CD4-positive, CD25-positive, alpha-beta regulatory T cell (primary cell): ENCODE measurements around the gene PSMA8. TPM values are rescaled to one million over a fixed set of nuclear protein-coding genes. Genes with fewer than 3 reads are reported as not detected.
"Not testable (repeated sequence)": the region's sequence is repeated elsewhere in the genome, so short reads cannot be mapped to it uniquely, and the experiment has no call there.

Experiments used
- ATAC-seq, 2 donors: fragments of 150-1000 bp; cut with Tn5 transposase; one replicate each; pipeline ENCODE4 v1.10.0; 2021; ENCODE audit warnings: low read depth in 2 of 2, moderate number of reproducible peaks in 2 of 2, moderate library complexity in 1 of 2
- DNase-seq, 3 donors: peaks; one replicate each; pipeline versions ENCODE4 v3.0.0 to v3.0.0-alpha.2; 2012 to 2022; ENCODE audit warnings: mixed read lengths in 1 of 3
- H3K27ac ChIP-seq: one replicate; pipeline ENCODE4 v1.7.0; 2013; ENCODE audit warnings: mild to moderate bottlenecking, low read length; ENCODE audit not compliant: insufficient read depth, poor library complexity, severe bottlenecking
- H3K27me3 ChIP-seq: one replicate; pipeline ENCODE4 v1.7.0; 2013; ENCODE audit warnings: low read length; ENCODE audit not compliant: control insufficient read depth, insufficient read depth
- H3K36me3 ChIP-seq: one replicate; pipeline ENCODE4 v1.7.0; 2013; ENCODE audit warnings: mild to moderate bottlenecking, low read length, moderate library complexity; ENCODE audit not compliant: control insufficient read depth, insufficient read depth
- H3K4me1 ChIP-seq: 2 replicates; pipeline ENCODE4 v1.7.0; 2013; ENCODE audit warnings: mild to moderate bottlenecking, low read length; ENCODE audit not compliant: insufficient read depth, control insufficient read depth, poor library complexity, severe bottlenecking
- H3K4me3 ChIP-seq: one replicate; pipeline ENCODE4 v1.7.0; 2013; ENCODE audit warnings: low read depth, mild to moderate bottlenecking, low read length, moderate library complexity
- H3K9me3 ChIP-seq, 2 experiments: 1 replicate in 1 of 2; 2 replicates in 1 of 2; pipeline ENCODE4 v1.7.0; 2013; ENCODE audit warnings: low read length in 2 of 2, mild to moderate bottlenecking in 1 of 2, moderate library complexity in 1 of 2; ENCODE audit not compliant: control insufficient read depth in 2 of 2
- H3K27ac Mint-ChIP-seq, 3 donors: one replicate each; pipeline ENCODE4 v1.8.0; 2020 to 2022; ENCODE audit warnings: mild to moderate bottlenecking in 3 of 3, mixed read lengths in 3 of 3, moderate library complexity in 2 of 3
- H3K27me3 Mint-ChIP-seq: one replicate; pipeline ENCODE4 v1.8.0; 2022; ENCODE audit warnings: mild to moderate bottlenecking, mixed read lengths
- H3K36me3 Mint-ChIP-seq: one replicate; pipeline ENCODE4 v1.8.0; 2020; ENCODE audit warnings: mixed read lengths
- H3K4me1 Mint-ChIP-seq, 4 donors: one replicate each; pipeline ENCODE4 v1.8.0; 2020 to 2022; ENCODE audit warnings: mixed read lengths in 4 of 4, mild to moderate bottlenecking in 1 of 4
- H3K4me3 Mint-ChIP-seq, 4 donors: one replicate each; pipeline ENCODE4 v1.8.0; 2020 to 2022; ENCODE audit warnings: mild to moderate bottlenecking in 4 of 4, mixed read lengths in 4 of 4, moderate library complexity in 3 of 4
- H3K9me3 Mint-ChIP-seq, 7 donors: one replicate each; pipeline ENCODE4 v1.8.0; 2020 to 2022; ENCODE audit warnings: mixed read lengths in 7 of 7, mild to moderate bottlenecking in 3 of 7, moderate library complexity in 2 of 7
- polyA plus RNA-seq, 4 donors: library from polyadenylated mRNA; unstranded; fragments of 300-500 nt; fragmentation: Illumina TruSeq; gene quantifications; one replicate each; pipeline ENCODE4 v1.2.3, GENCODE V29; 2021
- total RNA-seq: library from RNA; stranded (reverse); gene quantifications from one replicate; pipeline ENCODE4 v1.2.3, GENCODE V29; 2022

PSMA8 gene
- total and polyA plus RNA-seq, 5 donors from 2014 or later, result 0.30 to 2.6 (median 1.1) TPM

DNA sequence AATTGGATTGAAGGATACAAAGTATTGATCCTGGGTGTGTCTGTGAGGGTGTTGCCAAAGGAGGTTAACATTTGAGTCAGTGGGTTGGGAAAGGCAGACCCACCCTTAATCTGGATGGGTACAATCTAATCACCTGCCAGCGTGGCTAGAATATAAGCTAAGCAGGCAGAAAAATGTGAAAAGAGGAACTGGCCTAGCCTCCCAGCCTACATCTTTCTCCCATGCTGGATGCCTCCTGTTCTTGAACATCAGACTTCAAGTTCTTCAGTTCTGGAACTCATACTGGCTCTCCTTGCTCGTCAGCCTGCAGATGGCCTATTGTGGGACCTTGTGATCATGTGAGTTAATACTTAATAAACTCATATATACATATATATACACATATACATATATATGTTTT lies 5.5 kb upstream of the PSMA8 start:
- not testable (repeated sequence) for H3K27me3 ChIP-seq, H3K4me1 Mint-ChIP-seq, H3K4me3 ChIP-seq, H3K9me3 ChIP-seq, H3K27ac Mint-ChIP-seq, DNase-seq, H3K4me1 ChIP-seq, H3K27ac ChIP-seq, ATAC-seq, H3K9me3 Mint-ChIP-seq, H3K36me3 ChIP-seq, H3K4me3 Mint-ChIP-seq, H3K36me3 Mint-ChIP-seq
- H3K27me3 Mint-ChIP-seq, result peaks cover 12% of the 10 kb centered on the region

GRCh38 chr18:26134107-26134506 lies 438 bp downstream of the PSMA8 start:
- Mint-ChIP-seq H3K9me3 (peaks cover 0 to 4% (median 0%) of the 10 kb centered on the region in 7 donors), H3K4me1 (peaks cover 0 to 11% (median 5%) of the 10 kb centered on the region in 4 donors), H3K27ac (peak overlapping the region; percentile 57 to 92 (median 77)), H3K27me3 (peaks cover 8% of the 10 kb centered on the region), H3K36me3 (no peaks in the 10 kb centered on the region), H3K4me3 (peak overlapping the region; percentile 77 to 94 (median 85))
- Histone ChIP-seq H3K4me1 (no peaks in the 10 kb centered on the region), H3K36me3 (no peaks in the 10 kb centered on the region), H3K4me3 (peak overlapping the region; percentile 56), H3K27ac (peak overlapping the region; percentile 63), H3K27me3 (peaks cover 2% of the 10 kb centered on the region), H3K9me3 (no peaks in the 10 kb centered on the region)
- DNase-seq, result peak in 2 of 3 donors; percentile 1 to 37
- peak; percentile 19 to 36 for ATAC-seq

- H3K9me3 Mint-ChIP-seq, result no peaks in the 10 kb centered on the region
- no peaks in the 10 kb centered on the region for H3K36me3 Mint-ChIP-seq
- DNase-seq, result no peak
- Histone ChIP-seq H3K36me3 (no peaks in the 10 kb centered on the region), H3K9me3 (no peaks in the 10 kb centered on the region), H3K4me1 (no peaks in the 10 kb centered on the region), H3K4me3 (no peak overlapping the region), H3K27ac (no peak overlapping the region), H3K27me3 (peaks cover 4% of the 10 kb centered on the region)
- H3K27me3 Mint-ChIP-seq, result peaks cover 4% of the 10 kb centered on the region
- ATAC-seq, result no peak
- H3K27ac Mint-ChIP-seq, result no peak overlapping the region
- H3K4me3 Mint-ChIP-seq, result no peak overlapping the region
- peaks cover 0 to 11% (median 5%) of the 10 kb centered on the region in 4 donors for H3K4me1 Mint-ChIP-seq
Measured at GRCh38 chr18:26135548-26135947, 1.9 kb downstream of the PSMA8 start.

- Mint-ChIP-seq H3K9me3 (no peaks in the 10 kb centered on the region), H3K36me3 (no peaks in the 10 kb centered on the region), H3K27me3 (peaks cover 4% of the 10 kb centered on the region), H3K27ac (no peak overlapping the region), H3K4me1 (peaks cover 0 to 4% (median 0%) of the 10 kb centered on the region in 4 donors), H3K4me3 (no peak overlapping the region)
- no peak for ATAC-seq
- Histone ChIP-seq H3K4me3 (no peak overlapping the region), H3K27ac (no peak overlapping the region), H3K27me3 (no peaks in the 10 kb centered on the region), H3K4me1 (no peaks in the 10 kb centered on the region), H3K36me3 (no peaks in the 10 kb centered on the region), H3K9me3 (no peaks in the 10 kb centered on the region)
- DNase-seq, result no peak
Measured at GRCh38 chr18:26157326-26157725, 23.7 kb downstream of the PSMA8 start.

DNA sequence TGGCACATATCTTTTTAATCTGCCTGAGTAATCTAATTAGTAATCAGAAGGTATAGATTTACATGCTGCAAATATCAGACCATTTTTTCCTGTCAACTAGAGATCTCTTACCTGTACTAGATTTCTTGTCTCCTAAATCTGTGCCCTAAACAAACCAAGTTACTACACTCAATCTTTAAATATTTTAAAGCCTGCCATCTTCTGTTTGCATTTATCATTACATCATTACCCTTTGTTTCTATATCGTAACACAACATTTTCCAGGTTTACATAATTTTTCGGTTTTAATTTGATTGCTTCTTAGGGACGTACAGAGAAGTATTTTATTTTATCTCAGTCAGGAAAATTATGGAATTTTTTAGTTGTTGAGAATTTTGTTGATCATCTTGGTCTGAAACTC lies 25.7 kb downstream of the PSMA8 start:
- Histone ChIP-seq H3K27ac (no peak overlapping the region), H3K4me3 (no peak overlapping the region), H3K27me3 (no peaks in the 10 kb centered on the region), H3K4me1 (no peaks in the 10 kb centered on the region), H3K9me3 (no peaks in the 10 kb centered on the region), H3K36me3 (no peaks in the 10 kb centered on the region)
- no peak for ATAC-seq
- Mint-ChIP-seq H3K36me3 (no peaks in the 10 kb centered on the region), H3K27ac (no peak overlapping the region), H3K4me1 (peaks cover 0 to 5% (median 2%) of the 10 kb centered on the region in 4 donors), H3K9me3 (no peaks in the 10 kb centered on the region), H3K27me3 (peaks cover 4% of the 10 kb centered on the region), H3K4me3 (no peak overlapping the region)
- peak in 2 of 3 donors; percentile 12 to 17 for DNase-seq

GRCh38 chr18:26164571-26164970 lies 30.9 kb downstream of the PSMA8 start:
- ATAC-seq, result no peak

GRCh38 chr18:26167592-26167991 lies 33.9 kb downstream of the PSMA8 start:
- H3K9me3 ChIP-seq, result not testable (repeated sequence)
- peak in 1 of 3 donors; percentile 31 for DNase-seq

More at GRCh38 chr18:26164571-26164970, 30.9 kb downstream of the PSMA8 start:
- Mint-ChIP-seq H3K27ac (no peak overlapping the region), H3K9me3 (no peaks in the 10 kb centered on the region), H3K4me3 (no peak overlapping the region), H3K36me3 (no peaks in the 10 kb centered on the region), H3K27me3 (no peaks in the 10 kb centered on the region), H3K4me1 (peaks cover 0 to 5% (median under 1%) of the 10 kb centered on the region in 4 donors)
- Histone ChIP-seq H3K4me1 (no peaks in the 10 kb centered on the region), H3K27ac (no peak overlapping the region), H3K36me3 (no peaks in the 10 kb centered on the region), H3K27me3 (no peaks in the 10 kb centered on the region), H3K4me3 (no peak overlapping the region), H3K9me3 (no peaks in the 10 kb centered on the region)
- no peak for DNase-seq

GRCh38 chr18:26175481-26175880 lies 41.8 kb downstream of the PSMA8 start:
- Histone ChIP-seq H3K36me3 (no peaks in the 10 kb centered on the region), H3K4me3 (no peak overlapping the region), H3K27me3 (no peaks in the 10 kb centered on the region), H3K9me3 (no peaks in the 10 kb centered on the region), H3K27ac (no peak overlapping the region), H3K4me1 (no peaks in the 10 kb centered on the region)
- Mint-ChIP-seq H3K27me3 (no peaks in the 10 kb centered on the region), H3K27ac (peak overlapping the region in 1 of 3 donors; percentile 40), H3K4me1 (peaks cover 0 to 2% (median 0%) of the 10 kb centered on the region in 4 donors), H3K9me3 (no peaks in the 10 kb centered on the region), H3K36me3 (no peaks in the 10 kb centered on the region), H3K4me3 (no peak overlapping the region)
- ATAC-seq (no peak), DNase-seq (no peak)

More at GRCh38 chr18:26167592-26167991, 33.9 kb downstream of the PSMA8 start:
- ATAC-seq, H3K27me3 Mint-ChIP-seq, H3K36me3 ChIP-seq, H3K4me1 ChIP-seq, H3K27ac ChIP-seq, H3K27me3 ChIP-seq, H3K36me3 Mint-ChIP-seq, H3K27ac Mint-ChIP-seq, H3K4me3 ChIP-seq, H3K4me1 Mint-ChIP-seq, H3K9me3 Mint-ChIP-seq, H3K4me3 Mint-ChIP-seq: not testable (repeated sequence)
